Colonic mucosa (tissue), 4 donors: Measurements from ENCODE around the gene OARD1. TPM values are rescaled to one million over a fixed set of nuclear protein-coding genes. Genes with fewer than 3 reads are reported as not detected.

Experiments used
- DNase-seq: peaks from one replicate; pipeline ENCODE4 v3.0.0-alpha.2; 2020
- H3K27ac ChIP-seq: fragments of 200-600 bp; one replicate; pipeline ENCODE4 v1.8.0; 2021
- H3K27me3 ChIP-seq: fragments of 200-600 bp; one replicate; pipeline ENCODE4 v1.8.0; 2021
- H3K36me3 ChIP-seq: fragments of 200-600 bp; one replicate; pipeline ENCODE4 v1.8.0; 2021
- H3K4me1 ChIP-seq: fragments of 200-600 bp; one replicate; pipeline ENCODE4 v1.8.0; 2021; ENCODE audit warnings: mild to moderate bottlenecking
- H3K4me3 ChIP-seq: fragments of 200-600 bp; one replicate; pipeline ENCODE4 v1.8.0; 2021
- H3K9ac ChIP-seq, 2 donors: one replicate each; pipeline ENCODE4 v1.7.0; 2013; ENCODE audit warnings: control low read depth in 2 of 2, low read depth in 2 of 2, low read length in 2 of 2
- H3K9me3 ChIP-seq: fragments of 200-600 bp; one replicate; pipeline ENCODE4 v1.8.0; 2021
- CTCF ChIP-seq: fragments of 200-600 bp; IDR thresholded peaks from one replicate; pipeline ENCODE4 v1.8.0; 2022; ENCODE audit warnings: antibody characterized with exemption, mild to moderate bottlenecking
- intact Hi-C: fragments of 100-400 bp; cut with DNase I; formaldehyde crosslinking; loops from one replicate; pipeline ENCODE4 v1.14.1; 2022
- total RNA-seq, 2 donors: library from RNA; stranded (reverse); fragmentation: NEBNext Ultra II Directional in 1 of 2; extraction: Animal tissue kit (Norgen Biotek cat#: 25700) in 1 of 2; gene quantifications; one replicate each; pipeline ENCODE4 v1.2.1, GENCODE V29; 2021
- donor health status: healthy.
- donor health status: DM: no; HTN: no; CAD: no.
- donor health status: DM: no; HTN: no; CAD: no.

Gene OARD1
- total RNA-seq, 2 donors from 2014 or later = 25.0 to 34.2 TPM

- Histone ChIP-seq H3K4me3 (no peak overlapping the region), H3K36me3 (peaks cover 4% of the 10 kb centered on the region), H3K9me3 (no peaks in the 10 kb centered on the region), H3K27me3 (no peaks in the 10 kb centered on the region), H3K4me1 (no peaks in the 10 kb centered on the region), H3K27ac (no peak overlapping the region), H3K9ac (no peak overlapping the region)
- no peak for DNase-seq
- intact Hi-C loops = no loop called here
- no peak for TF ChIP-seq CTCF
Observed at GRCh38 chr6:41079080-41079479, 6.9 kb upstream of the OARD1 start.

DNA sequence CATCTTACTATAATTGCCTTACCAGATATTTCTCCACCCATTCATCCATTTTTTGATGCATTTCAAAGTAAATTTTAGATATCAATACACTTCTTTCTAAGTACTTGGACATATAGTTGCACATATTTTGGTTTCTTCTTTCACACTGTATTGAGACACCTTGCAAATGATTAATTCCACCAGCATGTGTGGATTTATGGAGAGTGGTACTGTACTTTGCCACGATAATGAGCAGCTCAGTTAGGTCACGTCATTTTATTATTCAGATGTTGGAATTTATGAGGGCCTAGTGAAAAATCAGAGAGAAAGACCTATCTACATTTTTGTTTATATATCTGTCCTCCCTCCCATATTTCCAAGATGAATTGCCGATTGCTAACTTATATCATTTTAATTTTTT is 5.9 kb upstream of the OARD1 start:
- Histone ChIP-seq H3K27me3 (no peaks in the 10 kb centered on the region), H3K9me3 (no peaks in the 10 kb centered on the region), H3K9ac (no peak overlapping the region), H3K4me3 (no peak overlapping the region), H3K27ac (no peak overlapping the region), H3K36me3 (peaks cover 4% of the 10 kb centered on the region), H3K4me1 (no peaks in the 10 kb centered on the region)
- intact Hi-C loops = no loop called here
- DNase-seq = no peak
- no peak for TF ChIP-seq CTCF

DNA sequence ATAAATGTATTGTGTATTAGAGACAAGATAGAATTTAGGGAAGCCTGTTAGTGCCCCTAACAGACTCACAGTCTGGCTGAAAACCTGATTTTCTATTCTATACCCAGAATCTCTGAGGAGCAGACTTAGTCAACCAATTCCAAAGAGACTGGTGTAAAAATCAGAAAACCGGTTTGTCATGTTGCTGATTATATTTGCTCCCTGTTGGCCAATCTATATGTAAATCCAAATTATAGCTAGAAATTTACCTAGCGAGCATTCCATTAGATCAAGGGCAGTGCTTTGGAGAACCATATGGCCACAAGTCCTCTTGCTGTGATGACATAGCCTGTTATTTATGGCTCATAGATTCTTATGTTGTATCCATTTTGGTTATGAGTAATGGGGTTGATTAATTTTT is 5.4 kb upstream of the OARD1 start:
- no peak for TF ChIP-seq CTCF
- no peak for DNase-seq
- H3K4me1 ChIP-seq = no peaks in the 10 kb centered on the region
- H3K27me3 ChIP-seq = no peaks in the 10 kb centered on the region
- H3K27ac ChIP-seq = no peak overlapping the region
- intact Hi-C loops = no loop called here
- peaks cover 4% of the 10 kb centered on the region for H3K36me3 ChIP-seq
- no peaks in the 10 kb centered on the region for H3K9me3 ChIP-seq
- H3K4me3 ChIP-seq = no peak overlapping the region
- H3K9ac ChIP-seq = no peak overlapping the region

DNA sequence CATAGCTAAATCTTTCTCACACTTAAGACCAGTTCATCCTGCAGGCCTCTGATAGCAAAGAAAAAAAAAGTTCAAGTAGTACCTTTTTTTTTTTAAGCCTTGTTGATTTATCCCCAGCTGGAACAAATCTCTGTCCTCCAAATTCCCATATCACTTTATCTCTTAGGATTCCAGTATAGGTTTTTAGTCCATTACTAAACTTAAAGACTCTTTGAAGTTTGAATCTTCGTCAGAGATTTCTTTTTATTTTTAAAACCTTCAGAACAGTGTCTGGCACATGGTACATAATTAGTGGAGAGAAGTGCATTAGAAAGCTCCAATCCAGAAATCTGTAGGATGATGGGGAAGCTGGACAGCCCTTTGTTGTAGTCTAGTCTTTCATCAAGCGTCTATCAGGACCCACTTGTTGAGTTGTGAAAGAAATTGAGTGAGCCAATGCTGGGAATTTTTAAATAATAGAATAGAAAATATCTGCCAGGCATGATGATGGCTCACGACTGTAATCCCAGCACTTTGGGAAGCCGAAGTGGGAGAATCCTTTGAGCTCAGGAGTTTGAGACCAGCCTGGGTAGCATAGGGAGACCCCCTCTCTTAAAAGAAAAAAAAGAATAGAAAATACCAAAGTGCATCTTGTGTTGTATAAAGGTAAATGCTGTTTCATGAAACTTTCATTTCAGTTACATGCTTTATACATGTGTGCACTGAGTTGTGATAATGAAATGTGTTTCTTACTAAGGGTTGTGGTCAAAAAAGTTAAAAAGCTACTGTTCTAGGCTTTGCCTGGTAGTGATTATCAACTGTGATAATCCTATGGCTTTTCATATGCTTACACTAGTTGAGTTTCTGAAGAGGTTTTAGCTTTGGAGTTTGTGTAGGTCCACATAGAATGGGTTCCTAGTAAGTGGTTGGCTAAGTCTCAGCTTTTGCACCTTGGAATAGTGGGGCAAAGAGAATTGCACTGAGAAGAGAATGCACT is 3.8 kb upstream of the OARD1 start:
- intact Hi-C loops = no loop called here
- no peak for TF ChIP-seq CTCF
- Histone ChIP-seq H3K9me3 (no peaks in the 10 kb centered on the region), H3K4me1 (no peaks in the 10 kb centered on the region), H3K36me3 (peaks cover 3% of the 10 kb centered on the region), H3K27ac (no peak overlapping the region), H3K9ac (no peak overlapping the region), H3K4me3 (no peak overlapping the region), H3K27me3 (no peaks in the 10 kb centered on the region)
- DNase-seq = no peak

DNA sequence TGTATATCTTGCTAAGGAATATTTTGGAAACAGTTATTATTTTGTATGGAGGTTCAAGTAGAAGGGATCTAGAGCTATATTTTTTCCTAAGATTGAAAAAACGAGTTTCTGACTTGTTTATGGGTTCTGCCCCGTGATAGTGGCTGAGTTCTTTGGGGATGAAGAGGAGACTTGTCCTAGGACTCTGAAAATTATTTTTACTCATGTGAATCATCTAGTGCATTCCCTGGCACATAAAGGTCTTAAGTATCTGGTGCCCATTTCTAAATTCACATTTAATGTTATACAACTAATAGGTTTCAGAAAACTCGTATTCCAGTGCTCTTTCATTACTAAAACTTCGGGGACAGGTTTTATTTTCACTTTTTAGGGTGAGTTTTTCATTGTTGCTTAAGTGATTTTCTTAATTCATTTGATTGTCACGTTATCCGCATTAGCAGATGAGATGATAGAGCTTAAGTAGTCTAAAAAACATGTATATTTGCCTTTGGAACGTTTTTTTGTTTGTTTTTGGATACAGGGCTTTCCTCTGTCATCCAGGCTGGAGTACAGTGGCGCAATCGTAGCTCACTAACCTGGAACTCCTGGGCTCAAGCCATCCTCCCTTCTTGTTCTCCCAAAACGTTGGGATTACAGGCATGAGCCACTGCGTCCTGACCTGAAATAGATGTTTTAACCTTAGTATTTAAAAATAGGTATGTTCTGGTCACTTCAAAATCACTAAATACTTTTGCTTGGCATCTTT is 2.7 kb upstream of the OARD1 start:
- Histone ChIP-seq H3K27me3 (no peaks in the 10 kb centered on the region), H3K4me3 (peak overlapping the region; percentile 89), H3K9me3 (no peaks in the 10 kb centered on the region), H3K9ac (peak overlapping the region in 1 of 2 donors; percentile 95), H3K36me3 (no peaks in the 10 kb centered on the region), H3K27ac (peak overlapping the region; percentile 100), H3K4me1 (no peaks in the 10 kb centered on the region)
- intact Hi-C loops = no loop called here
- TF ChIP-seq CTCF = no peak
- DNase-seq = no peak
